Glomerular endothelial cell (primary cell): ENCODE results near the gene RHBDL2. TPM values are rescaled to one million over a fixed set of nuclear protein-coding genes. Genes with fewer than 3 reads are reported as not detected.
"Not testable (repeated sequence)": the region's sequence is repeated elsewhere in the genome, so short reads cannot be mapped to it uniquely, and the experiment has no call there.

ENCODE experiments used
- DNase-seq: peaks from one replicate; pipeline ENCODE4 v3.0.0-alpha.2; 2011; ENCODE audit warnings: low read depth, low spot score; ENCODE audit errors: extremely low read depth
- total RNA-seq: library from RNA; depleted of rRNA; stranded (reverse); fragments of >200 nt; gene quantifications from 2 replicates; pipeline ENCODE4 v1.2.3, GENCODE V29; 2015

The RHBDL2 gene
- total RNA-seq, 1 donor from 2014 or later: 0.12 TPM

DNA sequence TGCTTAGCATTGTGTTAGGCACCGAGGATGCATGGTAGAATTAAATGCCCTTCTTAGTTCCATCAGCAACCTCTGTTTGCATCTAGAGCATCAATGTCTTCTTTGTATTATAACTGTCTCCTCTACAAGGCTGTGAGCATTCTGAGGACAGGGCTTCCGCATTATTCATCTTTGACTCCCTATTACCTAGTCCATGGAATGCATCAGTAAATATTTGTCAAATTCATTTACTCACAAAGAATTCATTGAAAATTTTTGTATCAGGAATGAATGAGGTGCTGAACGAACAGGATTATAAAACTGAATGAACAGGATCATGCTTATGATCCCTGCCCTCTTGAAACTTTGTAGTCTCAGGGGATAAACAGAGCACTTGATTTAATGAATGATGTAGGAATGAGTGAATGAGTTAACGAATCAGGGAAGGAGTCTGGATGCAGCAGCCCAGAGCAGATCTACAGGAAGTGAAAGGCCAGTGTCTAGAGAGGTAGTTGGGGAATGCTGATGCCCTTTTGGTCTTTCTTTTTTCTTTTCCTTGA, 2.8 kb downstream of the RHBDL2 start:
- DNase-seq: no peak

DNA sequence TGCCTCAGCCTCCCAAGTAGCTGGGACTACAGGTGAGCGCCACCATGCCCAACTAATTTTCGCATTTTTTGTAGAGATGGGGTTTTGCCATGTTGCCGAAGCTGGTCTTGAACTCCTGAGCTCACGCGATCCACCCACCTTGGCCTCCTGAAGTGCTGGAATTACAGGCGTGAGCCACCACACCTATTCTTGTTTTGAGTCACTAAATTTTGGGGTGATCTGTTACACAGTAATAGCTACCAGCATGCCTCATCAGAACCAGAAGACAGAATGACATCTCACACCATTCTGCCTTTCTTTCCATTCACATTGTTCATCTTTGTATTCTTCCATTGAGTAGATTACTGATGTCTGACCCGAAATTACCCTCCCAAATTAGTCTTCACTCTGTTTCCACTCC, 9.1 kb downstream of the RHBDL2 start:
- DNase-seq: no peak

DNA sequence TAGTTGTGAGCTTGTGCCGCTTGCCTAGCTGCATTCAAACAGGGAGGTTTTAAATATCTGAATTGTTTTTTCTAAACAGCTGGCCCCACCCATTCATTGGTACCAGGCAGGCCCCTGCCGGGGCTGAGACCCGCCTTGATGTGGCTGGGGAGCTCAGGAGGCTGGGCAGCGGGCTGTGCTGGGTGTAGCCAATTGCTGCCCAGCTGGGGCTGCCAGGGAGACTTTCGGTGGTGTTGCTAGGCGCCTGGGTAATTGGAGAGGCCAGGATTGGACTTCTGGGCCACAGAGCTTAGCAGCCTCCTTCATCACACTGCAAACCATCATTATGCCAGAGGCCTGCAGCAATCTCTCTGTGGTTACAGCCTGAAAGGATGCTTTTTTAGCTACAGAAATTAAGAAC, 12.2 kb downstream of the RHBDL2 start:
- DNase-seq: no peak

DNA sequence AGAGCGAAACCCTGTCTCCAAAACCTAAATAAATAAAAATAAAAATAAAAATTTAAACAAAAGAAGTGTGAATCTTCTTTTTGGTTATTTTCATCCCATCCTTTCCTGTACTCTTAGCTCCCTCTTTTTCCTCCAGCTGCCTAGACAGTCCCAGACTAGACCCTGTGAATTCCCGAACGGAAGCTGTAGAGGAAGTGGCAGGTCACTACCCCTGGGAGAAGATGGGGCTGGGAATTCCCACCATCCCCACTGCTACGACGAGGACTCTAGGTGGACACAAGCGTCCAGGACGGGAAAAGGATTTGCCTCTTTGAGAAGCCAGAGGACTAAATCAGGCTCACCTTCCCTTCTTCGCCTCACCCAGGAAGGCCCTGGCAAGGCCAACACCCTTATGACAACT, 12.6 kb downstream of the RHBDL2 start:
- no peak for DNase-seq

DNA sequence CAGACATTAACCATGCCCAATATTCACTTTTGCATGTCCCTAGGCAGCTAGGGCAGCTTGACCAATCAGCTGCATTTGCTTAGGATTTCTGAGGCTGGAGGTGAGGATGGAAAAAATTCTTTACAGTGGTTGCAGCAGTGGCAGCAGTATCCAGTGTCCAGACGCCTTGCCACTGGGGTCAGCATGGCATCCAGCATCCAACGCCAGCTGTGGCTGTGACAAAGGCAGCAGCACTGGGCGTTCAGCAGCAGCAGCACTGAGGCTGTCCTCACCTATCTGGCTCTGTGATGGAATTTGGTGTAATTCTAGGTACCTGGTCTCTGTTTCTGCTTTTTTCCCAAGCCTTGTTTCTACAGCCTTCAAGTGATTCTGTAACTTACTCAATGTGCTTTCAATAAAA, 15.5 kb downstream of the RHBDL2 start:
- no peak for DNase-seq

DNA sequence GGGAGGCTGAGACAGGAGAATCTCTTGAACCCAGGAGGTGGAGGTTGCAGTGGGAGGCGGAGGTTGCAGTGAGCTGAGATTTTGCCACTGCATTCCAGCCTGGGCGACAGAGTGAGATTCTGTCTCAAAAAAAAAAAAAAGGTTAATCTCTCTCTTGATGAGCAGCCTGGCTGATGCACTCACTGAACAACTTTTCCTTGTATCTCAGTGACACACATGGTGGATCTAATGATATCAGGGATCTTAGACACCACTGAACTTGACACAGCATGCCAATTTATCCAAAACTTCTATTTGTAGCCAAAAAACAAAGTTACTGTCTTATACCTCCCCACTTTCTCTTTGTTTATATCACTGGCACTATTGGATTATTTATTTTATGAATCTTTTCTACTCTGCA, 16.2 kb downstream of the RHBDL2 start:
- no peak for DNase-seq

DNA sequence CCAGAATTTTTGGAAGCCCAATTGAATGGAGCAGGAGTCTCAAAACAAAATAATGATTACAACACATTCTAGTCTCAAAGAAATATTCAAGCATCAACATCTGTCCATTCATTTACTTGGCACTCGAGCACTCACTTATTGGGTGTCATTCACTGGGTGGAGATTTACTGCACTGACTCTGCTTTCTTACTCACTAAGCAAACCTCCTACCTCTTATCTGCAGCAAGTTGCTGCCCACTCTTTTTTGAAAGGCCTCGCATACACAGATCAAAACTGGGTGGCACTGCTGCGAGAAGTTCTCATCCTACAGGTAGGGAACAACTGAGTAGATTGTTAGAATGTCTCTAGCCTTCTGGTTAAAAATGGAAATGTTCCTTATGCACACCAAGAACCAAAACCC, 18.0 kb downstream of the RHBDL2 start:
- no peak for DNase-seq

DNA sequence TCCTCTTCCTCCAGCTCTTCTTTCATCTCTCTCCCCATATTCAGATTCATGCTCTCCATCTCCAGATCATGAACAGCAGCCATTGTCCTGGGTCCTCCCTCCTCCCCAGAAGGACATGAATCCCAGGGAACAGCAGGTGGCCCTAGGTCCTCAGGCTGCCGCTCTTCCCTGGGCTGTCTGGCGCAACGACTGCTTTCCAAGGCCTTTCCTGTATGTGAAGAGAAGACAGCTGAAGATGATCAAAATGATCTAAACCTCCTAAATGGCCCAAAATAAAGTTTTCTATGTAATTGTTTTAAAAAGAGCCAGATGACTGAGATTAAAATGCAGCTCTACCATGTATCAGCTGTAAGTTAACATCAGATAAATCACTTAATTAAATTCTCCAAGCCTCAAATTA, 22.5 kb downstream of the RHBDL2 start:
- DNase-seq: no peak

DNA sequence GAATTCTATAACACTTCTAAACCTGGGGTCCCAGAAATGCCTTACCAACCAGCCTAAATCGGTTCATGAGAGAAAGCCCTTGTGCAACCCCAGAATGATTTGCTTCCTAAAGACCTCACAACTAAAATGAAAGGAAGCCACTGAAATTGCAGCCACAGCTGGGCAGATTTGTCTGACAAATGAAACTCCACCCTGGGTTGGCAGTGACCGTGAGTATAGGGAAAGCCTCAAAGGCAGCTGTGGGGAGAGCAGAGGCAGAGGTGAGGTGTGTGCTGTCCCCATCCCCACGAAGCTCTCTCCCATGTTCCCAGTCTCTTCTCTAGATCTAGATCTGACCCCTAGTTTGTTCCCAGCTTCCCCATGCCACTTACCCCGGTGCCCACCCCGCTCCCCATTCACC, 23.1 kb downstream of the RHBDL2 start:
- no peak for DNase-seq

DNA sequence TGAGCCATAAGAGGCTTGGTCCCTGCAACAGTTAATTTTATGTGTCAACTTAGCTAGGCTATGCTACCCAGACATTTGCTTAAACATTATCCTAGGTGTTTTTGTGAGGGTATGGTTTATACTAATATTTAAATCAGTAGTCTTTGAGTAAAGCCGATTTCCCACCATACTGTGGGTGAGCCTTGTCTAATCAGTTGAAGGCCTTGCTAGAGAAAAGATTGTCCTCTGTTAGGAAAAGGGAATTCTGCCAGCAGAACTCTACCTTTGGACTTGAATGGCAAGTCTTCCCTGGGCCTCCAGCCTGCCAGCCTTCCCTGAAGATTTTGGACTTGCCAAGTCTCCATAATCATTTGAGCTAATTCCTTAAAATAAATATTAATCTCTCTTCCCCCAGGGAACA, 23.9 kb downstream of the RHBDL2 start:
- no peak for DNase-seq

DNA sequence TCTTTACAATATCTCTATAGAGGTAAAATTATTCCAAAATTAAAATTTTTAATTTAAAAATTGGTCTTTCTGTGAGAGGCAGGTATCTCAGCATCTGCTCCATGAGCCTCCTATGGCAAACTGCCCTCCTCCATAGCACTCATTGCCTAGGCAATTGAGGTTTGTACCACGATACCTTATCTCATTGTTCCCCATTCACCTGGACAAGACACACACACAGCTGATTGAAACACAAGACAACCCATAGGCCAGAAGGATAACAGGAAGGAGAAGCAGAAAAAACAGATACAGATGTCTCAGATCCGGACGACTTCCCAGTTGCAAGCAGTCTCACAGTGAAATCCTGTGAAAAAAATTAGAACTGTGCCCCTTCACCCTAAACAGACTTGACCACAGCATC, 24.3 kb downstream of the RHBDL2 start:
- DNase-seq: no peak

DNA sequence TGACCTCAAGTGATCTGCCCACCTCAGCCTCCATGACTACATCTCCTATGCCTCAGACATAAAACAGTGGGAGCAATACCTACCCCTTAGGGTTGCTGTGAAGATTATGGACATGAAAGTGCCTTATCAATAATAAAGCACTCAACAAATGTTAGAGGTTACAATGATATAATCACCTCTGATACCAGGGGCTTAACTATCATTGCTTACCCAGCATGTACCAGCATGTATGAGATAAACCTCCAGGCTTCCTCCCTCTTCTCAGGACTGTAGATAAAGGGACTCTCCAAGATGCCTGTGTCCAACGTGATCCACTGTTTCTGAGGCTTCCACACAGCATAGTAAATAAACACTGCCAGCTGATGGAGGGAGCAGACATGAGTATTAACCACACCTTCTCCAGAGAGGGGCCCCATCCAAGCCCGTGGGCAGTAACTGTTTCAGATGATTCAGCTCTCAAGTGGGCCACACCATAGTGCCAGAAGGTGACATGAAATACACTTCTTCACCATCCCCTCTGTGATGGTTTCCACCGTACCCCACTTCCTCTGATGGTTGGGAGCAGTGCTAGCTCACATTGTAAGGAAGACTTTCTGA, 26.2 kb downstream of the RHBDL2 start:
- DNase-seq: no peak

DNA sequence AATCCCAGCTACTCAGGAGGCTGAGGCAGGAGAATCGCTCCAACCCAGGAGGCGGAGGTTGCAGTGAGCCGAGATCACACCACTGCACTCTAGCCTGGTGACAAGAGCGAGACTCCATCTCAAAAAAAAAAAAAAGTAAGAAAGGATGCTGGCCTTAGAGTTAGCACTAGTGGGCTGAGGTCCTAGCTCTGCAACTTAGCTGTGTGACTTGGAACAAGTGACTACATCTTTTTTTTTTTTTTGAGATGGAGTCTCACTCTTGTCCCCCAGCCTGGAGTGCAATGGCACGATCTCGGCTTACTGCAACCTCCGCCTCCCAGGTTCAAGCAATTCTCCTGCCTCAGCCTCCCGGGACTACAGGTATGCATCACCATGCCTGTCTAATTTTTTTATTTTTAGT, 26.7 kb downstream of the RHBDL2 start:
- DNase-seq: not testable (repeated sequence)

DNA sequence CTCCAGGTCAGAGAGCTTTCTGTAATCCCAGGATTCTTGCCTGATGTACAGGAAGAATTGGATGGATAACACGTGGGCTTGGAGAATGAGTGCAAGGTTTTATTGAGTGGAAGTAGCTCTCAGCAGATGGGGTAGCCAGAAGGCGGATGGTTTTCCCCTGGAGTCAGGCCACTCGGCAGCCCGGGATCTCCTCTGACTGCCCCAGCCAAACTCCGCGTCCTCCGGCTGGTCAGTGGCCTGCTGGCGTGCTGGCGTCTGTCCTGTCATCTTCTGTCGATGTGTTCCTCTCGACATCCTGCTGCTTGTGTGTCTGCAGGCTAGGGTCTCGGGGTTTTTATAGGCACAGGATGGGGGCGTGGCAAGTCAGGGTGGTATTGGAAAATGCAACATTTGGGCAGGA, 32.8 kb downstream of the RHBDL2 start:
- no peak for DNase-seq

DNA sequence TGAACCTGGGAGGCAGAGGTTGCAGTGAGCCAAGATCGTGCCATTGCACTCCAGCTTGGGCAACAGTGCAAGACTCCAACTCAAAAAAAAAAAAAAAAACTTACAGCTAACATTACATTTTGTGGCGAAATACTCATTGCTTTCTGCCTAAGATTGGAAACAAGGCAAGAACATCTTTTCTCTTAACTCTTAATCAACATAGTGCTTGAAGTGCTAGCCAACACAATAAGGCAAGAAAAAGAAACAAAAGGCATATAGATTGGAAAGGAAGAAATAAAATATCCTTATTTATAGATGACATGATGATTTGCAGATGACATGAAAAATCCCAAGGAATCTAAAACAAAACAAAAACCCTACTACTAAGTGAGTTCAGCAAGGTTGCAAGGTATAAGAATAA, 35.6 kb downstream of the RHBDL2 start:
- DNase-seq: no peak

DNA sequence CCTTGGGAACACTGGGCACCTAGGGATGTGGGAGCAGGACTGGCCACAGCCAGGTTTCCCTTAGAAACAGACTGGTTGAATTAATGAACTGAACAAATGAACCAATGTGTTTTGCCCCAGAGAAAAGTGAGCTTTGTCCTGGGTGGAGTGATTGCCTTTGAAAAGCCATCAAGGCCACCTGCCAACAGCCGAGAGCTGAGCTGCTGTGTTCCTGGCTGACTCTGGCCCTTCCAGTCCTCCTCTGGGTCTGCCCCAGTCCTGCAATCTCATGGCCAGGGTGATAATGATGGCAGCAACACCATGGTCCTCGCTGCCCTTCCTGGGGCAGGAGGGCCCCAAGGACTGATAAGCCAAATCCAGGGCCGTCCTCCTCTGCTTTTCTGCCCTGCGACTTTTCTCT, 42.1 kb downstream of the RHBDL2 start:
- no peak for DNase-seq

DNA sequence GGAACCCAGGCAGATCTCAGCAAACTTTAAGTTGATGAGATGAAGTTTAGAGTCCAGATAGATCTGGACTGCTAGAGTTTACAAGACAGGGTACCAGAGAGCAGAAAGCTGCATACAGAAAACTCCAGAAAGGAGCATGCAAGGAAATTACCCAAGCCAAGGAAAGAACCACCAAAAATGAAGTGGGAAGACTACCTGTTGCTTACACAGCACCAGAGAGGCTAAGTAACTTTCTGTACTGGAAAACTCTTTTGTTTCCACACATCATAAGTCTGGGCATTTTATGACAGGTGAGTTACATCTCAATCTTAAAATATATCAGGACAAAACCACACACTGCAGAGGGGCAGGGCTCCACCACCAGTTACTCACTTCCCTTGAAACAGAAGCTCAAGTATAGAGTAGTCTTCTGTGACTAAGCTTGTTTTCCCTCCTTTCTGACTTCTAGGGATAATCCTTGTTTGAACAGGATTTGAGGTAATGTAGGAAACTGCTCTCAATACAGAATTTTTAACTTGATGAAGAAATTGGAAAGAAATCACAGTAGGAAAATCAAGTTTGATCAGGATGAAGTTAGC, 42.9 kb downstream of the RHBDL2 start:
- no peak for DNase-seq

DNA sequence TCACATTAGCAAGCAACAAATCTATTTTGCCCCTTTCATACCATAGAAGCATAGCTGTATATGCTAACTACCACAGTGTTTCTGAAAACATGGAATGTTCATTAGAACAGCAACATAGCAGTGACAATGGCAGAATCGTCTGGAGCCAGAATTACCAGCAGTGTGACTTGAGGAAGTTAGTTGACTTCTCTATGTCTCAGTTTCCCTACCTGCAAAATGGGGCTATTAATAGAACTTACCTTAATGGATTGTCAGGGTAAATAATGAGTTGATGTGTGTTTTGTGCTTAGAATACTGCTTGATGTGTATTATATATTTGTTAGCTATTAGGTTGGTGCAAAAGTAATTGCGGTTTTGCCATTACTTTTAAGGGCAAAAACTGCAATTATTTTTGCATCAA, 45.5 kb downstream of the RHBDL2 start:
- DNase-seq: no peak

DNA sequence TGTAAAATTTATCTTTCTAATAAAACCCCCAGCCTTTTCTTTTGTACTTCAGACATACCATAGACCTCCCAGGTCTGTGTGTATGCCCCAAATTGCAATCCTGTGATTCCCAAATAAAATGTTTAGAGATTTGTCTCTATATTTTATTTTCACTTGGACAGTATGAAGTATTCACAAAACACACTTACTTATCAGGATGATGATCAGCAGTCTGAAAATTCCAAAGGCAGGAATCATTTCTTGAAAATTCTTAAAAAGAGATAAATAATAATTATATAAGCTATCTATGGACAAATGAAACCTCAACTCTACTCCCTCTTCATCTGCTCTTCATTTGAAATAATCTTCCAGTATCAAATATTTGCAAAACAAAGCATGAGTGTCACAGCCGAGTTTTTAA, 48.7 kb downstream of the RHBDL2 start:
- DNase-seq: no peak

DNA sequence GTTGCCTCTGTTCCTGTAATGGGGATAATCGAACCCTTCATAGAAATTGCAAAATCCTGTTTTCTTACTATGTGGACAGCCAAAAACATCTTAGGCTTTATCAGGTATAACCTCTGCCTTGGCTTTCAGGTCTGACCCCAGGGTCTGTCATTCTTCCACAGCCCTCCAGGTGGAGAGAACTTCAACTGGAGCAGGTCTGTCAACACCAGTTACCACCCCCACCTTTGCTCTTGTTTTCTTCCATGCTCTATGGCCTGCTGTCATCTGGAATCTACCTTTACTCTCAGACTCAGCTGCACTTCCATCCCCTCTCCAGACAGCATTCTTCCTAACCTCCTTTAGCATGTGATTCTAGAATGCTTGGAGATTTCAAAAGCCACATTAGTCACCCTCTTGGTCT, 49.9 kb downstream of the RHBDL2 start:
- no peak for DNase-seq

DNA sequence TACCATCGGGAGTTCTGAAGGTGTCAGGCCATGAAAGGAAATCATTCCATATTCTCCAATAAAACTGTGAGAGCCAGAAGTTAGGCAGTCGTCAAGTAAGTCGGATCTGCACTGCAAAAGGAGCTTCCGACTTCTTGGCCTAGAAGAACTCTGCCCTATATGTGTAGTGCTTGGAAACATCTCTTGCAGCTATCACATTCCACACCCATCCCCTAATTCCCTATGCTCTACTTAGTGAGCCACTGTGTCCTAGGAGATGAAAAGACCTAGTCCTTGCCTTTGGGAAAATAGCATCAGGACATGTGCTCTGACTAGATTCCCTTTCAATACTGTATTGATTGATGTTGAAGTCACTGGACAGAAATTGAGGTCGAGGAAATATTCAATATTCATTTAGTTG, 52.0 kb downstream of the RHBDL2 start:
- no peak for DNase-seq

DNA sequence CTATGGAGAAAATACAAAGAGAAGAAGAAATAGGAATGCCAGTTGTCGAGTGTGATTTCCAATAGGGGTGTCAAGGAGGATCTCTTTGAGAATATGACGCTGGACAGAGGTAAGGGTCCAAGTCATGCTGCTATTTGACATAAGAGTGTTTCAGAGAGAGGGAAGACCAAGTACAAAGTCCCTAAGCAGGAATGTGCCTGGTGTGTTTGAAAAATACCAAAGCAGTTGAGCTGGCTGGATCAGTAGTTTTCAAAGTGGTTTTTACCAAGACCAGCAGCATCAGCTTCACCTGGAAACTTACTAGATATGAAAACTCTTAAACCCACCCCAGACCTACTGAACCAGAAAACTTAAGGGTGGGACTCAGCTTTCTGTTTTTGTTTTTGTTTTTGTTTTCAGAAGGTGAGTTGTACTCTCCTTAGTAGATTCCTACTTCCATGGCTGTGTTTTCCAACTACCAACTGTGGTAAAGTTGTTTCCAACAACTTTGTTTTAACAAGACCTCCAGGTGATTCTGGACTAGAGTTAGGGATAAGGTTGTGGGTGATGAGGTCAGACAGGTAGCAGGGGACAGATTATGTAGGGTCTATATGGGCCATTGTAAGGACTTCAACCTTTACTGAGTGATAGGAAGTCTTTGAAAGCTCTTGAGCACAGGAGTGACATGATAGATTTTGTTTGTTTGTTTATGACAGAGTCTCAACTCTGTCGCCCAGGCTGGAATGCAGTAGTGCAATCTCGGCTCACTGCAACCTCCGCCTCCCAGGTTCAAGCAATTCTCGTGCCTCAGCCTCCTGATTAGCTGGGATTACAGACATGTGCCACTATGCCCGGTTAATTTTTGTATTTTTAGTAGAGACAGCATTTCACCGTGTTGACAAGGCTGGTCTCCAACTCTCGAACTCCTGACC, 53.0 kb downstream of the RHBDL2 start:
- no peak for DNase-seq
